GM18505 (cell line): ENCODE measurements around the gene TPCN2.
A peak's percentile ranks its signal among the peaks of the same experiment; 100 is the strongest.

Experiments used
- ATAC-seq: cut with Tn5 transposase; IDR thresholded peaks from one replicate; pipeline ENCODE4 v1.9.1; 2021; ENCODE audit not compliant: unreplicated experiment
- POLR2A ChIP-seq: IDR thresholded peaks from 4 replicates; pipeline ENCODE4 v1.6.1; 2011; ENCODE audit warnings: borderline replicate concordance; ENCODE audit not compliant: insufficient read depth, insufficient read length; ENCODE audit errors: extremely low read depth

The TPCN2 gene

GRCh38 chr11:69053169-69053477, 4.4 kb downstream of the TPCN2 start:
- ATAC-seq: no peak
- TF ChIP-seq POLR2A: no peak

- TF ChIP-seq POLR2A: no peak
- ATAC-seq: no peak
Observed at GRCh38 chr11:69053546-69054396, 5.0 kb downstream of the TPCN2 start.

- TF ChIP-seq POLR2A: no peak
- ATAC-seq: no peak
Observed at GRCh38 chr11:69054397-69055211, 5.9 kb downstream of the TPCN2 start.

- ATAC-seq: no peak
Observed at GRCh38 chr11:69055212-69055586, 6.5 kb downstream of the TPCN2 start.

GRCh38 chr11:69055598-69056516, 7.1 kb downstream of the TPCN2 start:
- peak; percentile 76 for ATAC-seq
- TF ChIP-seq POLR2A: no peak

More at GRCh38 chr11:69055212-69055586, 6.5 kb downstream of the TPCN2 start:
- no peak for TF ChIP-seq POLR2A

GRCh38 chr11:69057236-69057635, 8.5 kb downstream of the TPCN2 start:
- no peak for ATAC-seq
- no peak for TF ChIP-seq POLR2A

GRCh38 chr11:69057801-69058200, 9.1 kb downstream of the TPCN2 start:
- ATAC-seq: no peak
- TF ChIP-seq POLR2A: no peak

- no peak for TF ChIP-seq POLR2A
- no peak for ATAC-seq
Observed at GRCh38 chr11:69058511-69059270, 10.0 kb downstream of the TPCN2 start.

GRCh38 chr11:69059429-69059828, 10.7 kb downstream of the TPCN2 start:
- TF ChIP-seq POLR2A: no peak
- ATAC-seq: no peak

GRCh38 chr11:69059985-69060384, 11.3 kb downstream of the TPCN2 start:
- TF ChIP-seq POLR2A: no peak
- ATAC-seq: no peak

GRCh38 chr11:69060806-69061712, 12.3 kb downstream of the TPCN2 start:
- ATAC-seq: no peak
- TF ChIP-seq POLR2A: no peak

- no peak for TF ChIP-seq POLR2A
- ATAC-seq: no peak
Observed at GRCh38 chr11:69061713-69062053, 13.0 kb downstream of the TPCN2 start.

- TF ChIP-seq POLR2A: no peak
- ATAC-seq: no peak
Observed at GRCh38 chr11:69062169-69062855, 13.6 kb downstream of the TPCN2 start.
